GM12878 (cell line): ENCODE measurements around the gene ACAD11. TPM values are rescaled to one million over a fixed set of nuclear protein-coding genes. Genes with fewer than 3 reads are reported as not detected.

Source experiments
- ATF3 ChIP-seq: IDR thresholded peaks from 2 replicates; pipeline ENCODE4 v1.6.1; 2011; ENCODE audit warnings: low read depth, mild to moderate bottlenecking, low read length, moderate library complexity, borderline replicate concordance; ENCODE audit errors: extremely low read depth
- BCL11A ChIP-seq: IDR thresholded peaks from 2 replicates; pipeline ENCODE4 v1.6.1; 2011; ENCODE audit warnings: low read depth, low read length
- CEBPB ChIP-seq, 2 experiments: fragments of 150-350 bp in 1 of 2; IDR thresholded peaks; 2 replicates each; pipeline ENCODE4 v1.6.1; 2012 to 2014; ENCODE audit warnings: low read depth in 2 of 2, low read length in 2 of 2, borderline replicate concordance in 1 of 2, inconsistent platforms in 1 of 2
- CREM ChIP-seq: IDR thresholded peaks from 2 replicates; pipeline ENCODE4 v1.6.1; 2014; ENCODE audit warnings: antibody characterized with exemption, low read depth
- E4F1 ChIP-seq: fragments of 450-650 bp; IDR thresholded peaks from 2 replicates; pipeline ENCODE4 v1.6.1; 2018; ENCODE audit warnings: borderline replicate concordance, mild to moderate bottlenecking; ENCODE audit not compliant: partially characterized antibody
- EP300 ChIP-seq, 2 experiments: fragments of 150-350 bp in 1 of 2; IDR thresholded peaks; 2 replicates each; pipeline ENCODE4 v1.6.1; 2011 to 2012; ENCODE audit warnings: low read depth in 2 of 2, low read length in 2 of 2, borderline replicate concordance in 1 of 2, improper control_type of control experiment in 1 of 2, inconsistent platforms in 1 of 2; ENCODE audit not compliant: control insufficient read depth in 1 of 2
- FOXK2 ChIP-seq: fragments of 450-650 bp; IDR thresholded peaks from 2 replicates; pipeline ENCODE4 v1.6.1; 2017; ENCODE audit warnings: mild to moderate bottlenecking, moderate library complexity
- GATAD2B ChIP-seq: fragments of 450-650 bp; conservative IDR thresholded peaks from 2 replicates; pipeline ENCODE4 v1.6.1; 2017; ENCODE audit warnings: low read depth, mild to moderate bottlenecking, moderate library complexity
- HCFC1 ChIP-seq: fragments of 150-350 bp; IDR thresholded peaks from 2 replicates; pipeline ENCODE4 v1.6.1; 2014; ENCODE audit warnings: low read length
- KAT2A ChIP-seq: conservative IDR thresholded peaks from 2 replicates; pipeline ENCODE4 v1.6.1; 2011; ENCODE audit warnings: low read depth, low read length; ENCODE audit not compliant: control insufficient read depth
- MTA2 ChIP-seq: fragments of 450-650 bp; IDR thresholded peaks from 2 replicates; pipeline ENCODE4 v1.6.1; 2016; ENCODE audit warnings: low read depth, mild to moderate bottlenecking, moderate library complexity
- NBN ChIP-seq: fragments of 450-650 bp; IDR thresholded peaks from 2 replicates; pipeline ENCODE4 v1.6.1; 2016
- NRF1 ChIP-seq: conservative IDR thresholded peaks from 2 replicates; pipeline ENCODE4 v1.6.1; 2011; ENCODE audit warnings: mild to moderate bottlenecking, low read depth, low read length, improper control_type of control experiment
- PML ChIP-seq: IDR thresholded peaks from 2 replicates; pipeline ENCODE4 v1.6.1; 2012; ENCODE audit warnings: low read length, inconsistent platforms
- POLR2A ChIP-seq: IDR thresholded peaks from 2 replicates; pipeline ENCODE4 v1.6.1; 2011; ENCODE audit warnings: low read depth, mild to moderate bottlenecking, low read length
- POLR2AphosphoS5 ChIP-seq: IDR thresholded peaks from 2 replicates; pipeline ENCODE4 v1.6.1; 2011; ENCODE audit warnings: mild to moderate bottlenecking, low read length, inconsistent platforms
- RBBP5 ChIP-seq: fragments of 200-600 bp; sonication (generic); conservative IDR thresholded peaks from 2 replicates; pipeline ENCODE4 v1.6.1; 2016
- RCOR1 ChIP-seq: conservative IDR thresholded peaks from 2 replicates; pipeline ENCODE4 v1.6.1; 2012; ENCODE audit warnings: low read depth, low read length, improper control_type of control experiment
- RFX5 ChIP-seq: IDR thresholded peaks from 2 replicates; pipeline ENCODE4 v1.6.1; 2011; ENCODE audit warnings: low read depth, low read length, improper control_type of control experiment
- SIN3A ChIP-seq: IDR thresholded peaks from 2 replicates; pipeline ENCODE4 v1.6.1; 2012; ENCODE audit warnings: low read depth, low read length, improper control_type of control experiment
- SREBF1 ChIP-seq: IDR thresholded peaks from 2 replicates; pipeline ENCODE4 v1.6.1; 2012; ENCODE audit warnings: mild to moderate bottlenecking, low read length
- TARDBP ChIP-seq: IDR thresholded peaks from 2 replicates; pipeline ENCODE4 v1.6.1; 2016; ENCODE audit warnings: borderline replicate concordance
- ZNF207 ChIP-seq: fragments of 450-650 bp; IDR thresholded peaks from 2 replicates; pipeline ENCODE4 v1.6.1; 2014; ENCODE audit warnings: antibody characterized with exemption, mild to moderate bottlenecking, borderline replicate concordance
- ZZZ3 ChIP-seq: IDR thresholded peaks from 2 replicates; pipeline ENCODE4 v1.6.1; 2011; ENCODE audit warnings: low read depth; ENCODE audit not compliant: control insufficient read depth, insufficient read length
- polyA plus RNA-seq, 11 experiments: library from polyadenylated mRNA; depleted of rRNA in 4 of 11; unstranded in 6 of 11; stranded (reverse) in 5 of 11; fragments of >200 nt; fragmentation: Nextera tagmentation in 4 of 11; fragmentation: Illumina TruSeq in 1 of 11; extraction: Ambion mirVana in 4 of 11; extraction: Trizol in 1 of 11; gene quantifications; 1 replicate in 1 of 11; 2 replicates in 10 of 11; pipeline versions ENCODE4 v1.2.1 to v1.2.3, GENCODE V29; 2011 to 2016; ENCODE audit warnings: inconsistent platforms in 2 of 11, missing spikeins in 2 of 11, low read depth in 1 of 11
- total RNA-seq, 4 experiments: library from RNA; depleted of rRNA in 3 of 4; stranded (reverse); fragments of >200 nt in 3 of 4; fragmentation: Illumina TruSeq in 1 of 4; extraction: Trizol in 1 of 4; gene quantifications; 2 replicates each; pipeline versions ENCODE4 v1.2.1 to v1.2.3, GENCODE V29; 2013 to 2021
- TF ChIP-seq, protein P1 (sequence below): fragments of 450-650 bp; IDR thresholded peaks from 2 replicates; pipeline ENCODE4 v1.6.1; 2014; ENCODE audit warnings: mild to moderate bottlenecking
- TF ChIP-seq, protein P2 (sequence below): fragments of 450-650 bp; IDR thresholded peaks from 2 replicates; pipeline ENCODE4 v1.6.1; 2017; ENCODE audit warnings: low read depth, mild to moderate bottlenecking, moderate library complexity

ACAD11 gene
- total and polyA plus RNA-seq, 10 of the 15 experiments (the other 5 are each of a cell fraction or from before 2014, with no cell fraction given) = 2.4 to 15.9 (median 10.4) TPM

DNA sequence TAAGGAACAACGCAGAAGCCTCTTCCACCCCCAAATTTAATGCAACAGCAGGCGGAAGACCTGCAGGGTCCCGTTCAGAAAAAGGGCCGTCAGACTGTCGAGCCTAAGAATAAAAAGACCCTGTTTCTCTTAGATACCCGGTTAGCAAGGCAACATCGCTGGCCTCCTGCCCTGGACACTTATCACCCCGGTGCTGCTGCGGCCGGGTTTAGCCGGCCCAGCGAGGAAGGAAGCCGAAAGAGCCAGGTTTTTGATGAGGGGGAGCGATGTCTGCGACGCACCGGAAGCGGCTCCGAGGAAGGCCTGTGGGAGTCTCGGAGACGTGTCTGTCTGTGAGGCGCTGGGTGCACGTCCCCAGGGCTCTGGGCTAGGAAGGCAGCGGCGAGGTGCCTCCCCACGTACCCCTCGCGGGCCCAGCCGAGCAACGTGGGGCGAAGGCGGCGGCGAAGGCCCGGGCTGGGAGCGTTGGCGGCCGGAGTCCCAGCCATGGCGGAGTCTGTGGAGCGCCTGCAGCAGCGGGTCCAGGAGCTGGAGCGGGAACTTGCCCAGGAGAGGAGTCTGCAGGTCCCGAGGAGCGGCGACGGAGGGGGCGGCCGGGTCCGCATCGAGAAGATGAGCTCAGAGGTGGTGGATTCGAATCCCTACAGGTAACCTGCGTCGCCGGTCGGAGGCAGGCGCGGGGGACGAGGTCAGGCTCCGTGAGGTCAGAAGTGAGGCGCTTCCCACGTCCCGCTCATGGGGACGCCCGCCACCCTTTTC, 622 bp upstream of the ACAD11 start, which contains the start of gene UBA5 (continued):
- TF ChIP-seq CREM (peak; percentile 38; the same call in 1 of the 2 replicates), KAT2A (no peak), RCOR1 (no peak), NRF1 (no peak), NBN (peak; percentile 86; the same call in 1 of the 2 replicates), POLR2A (peak; percentile 91), E4F1 (no peak), ATF3 (no peak), POLR2AphosphoS5 (peak; percentile 75), ZNF207 (peak; percentile 80; the same call in 1 of the 2 replicates), BCL11A (no peak), GATAD2B (peak; percentile 64), MTA2 (no peak), FOXK2 (no peak), EP300 (IDR thresholded peaks at IDR 0.05; ENCODE audit: borderline replicate concordance in 1 of 2, control insufficient read depth in 1 of 2, low read depth in 2 of 2, low read length in 2 of 2) (no peak; a peak in 1 of 4 replicates), SREBF1 (no peak), TARDBP (peak; percentile 34; the same call in 1 of the 2 replicates), PML (no peak), RBBP5 (no peak), RFX5 (no peak), HCFC1 (peak; percentile 70), CEBPB (IDR thresholded peaks at IDR 0.05; ENCODE audit: borderline replicate concordance in 1 of 2, low read depth in 2 of 2, low read length in 2 of 2) (no peak), SIN3A (peak; percentile 82; the same call in 1 of the 2 replicates), ZZZ3 (peak; percentile 63)
- TF ChIP-seq, protein P1, sequence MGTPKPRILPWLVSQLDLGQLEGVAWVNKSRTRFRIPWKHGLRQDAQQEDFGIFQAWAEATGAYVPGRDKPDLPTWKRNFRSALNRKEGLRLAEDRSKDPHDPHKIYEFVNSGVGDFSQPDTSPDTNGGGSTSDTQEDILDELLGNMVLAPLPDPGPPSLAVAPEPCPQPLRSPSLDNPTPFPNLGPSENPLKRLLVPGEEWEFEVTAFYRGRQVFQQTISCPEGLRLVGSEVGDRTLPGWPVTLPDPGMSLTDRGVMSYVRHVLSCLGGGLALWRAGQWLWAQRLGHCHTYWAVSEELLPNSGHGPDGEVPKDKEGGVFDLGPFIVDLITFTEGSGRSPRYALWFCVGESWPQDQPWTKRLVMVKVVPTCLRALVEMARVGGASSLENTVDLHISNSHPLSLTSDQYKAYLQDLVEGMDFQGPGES = no peak
- TF ChIP-seq, protein P2, sequence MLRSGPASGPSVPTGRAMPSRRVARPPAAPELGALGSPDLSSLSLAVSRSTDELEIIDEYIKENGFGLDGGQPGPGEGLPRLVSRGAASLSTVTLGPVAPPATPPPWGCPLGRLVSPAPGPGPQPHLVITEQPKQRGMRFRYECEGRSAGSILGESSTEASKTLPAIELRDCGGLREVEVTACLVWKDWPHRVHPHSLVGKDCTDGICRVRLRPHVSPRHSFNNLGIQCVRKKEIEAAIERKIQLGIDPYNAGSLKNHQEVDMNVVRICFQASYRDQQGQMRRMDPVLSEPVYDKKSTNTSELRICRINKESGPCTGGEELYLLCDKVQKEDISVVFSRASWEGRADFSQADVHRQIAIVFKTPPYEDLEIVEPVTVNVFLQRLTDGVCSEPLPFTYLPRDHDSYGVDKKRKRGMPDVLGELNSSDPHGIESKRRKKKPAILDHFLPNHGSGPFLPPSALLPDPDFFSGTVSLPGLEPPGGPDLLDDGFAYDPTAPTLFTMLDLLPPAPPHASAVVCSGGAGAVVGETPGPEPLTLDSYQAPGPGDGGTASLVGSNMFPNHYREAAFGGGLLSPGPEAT = peak; percentile 95
